DMS53 treated with DMSO at 0.1 percent for 48 hours (cell line): Measurements from ENCODE around the gene UTP11.
"Not testable (repeated sequence)": the region's sequence is repeated elsewhere in the genome, so short reads cannot be mapped to it uniquely, and the experiment has no call there.

Experiments used
- DNase-seq: peaks from one replicate; lab custom pipeline; 2025; ENCODE audit not compliant: unreplicated experiment; lab: John Stamatoyannopoulos, UW

Gene UTP11

GRCh38 chr1:38027201-38028104, 14.9 kb downstream of the UTP11 start:
- DNase-seq, result no peak

GRCh38 chr1:38028105-38028591, 15.6 kb downstream of the UTP11 start:
- DNase-seq, result no peak

GRCh38 chr1:38028671-38029070, 16.1 kb downstream of the UTP11 start:
- DNase-seq, result no peak

GRCh38 chr1:38029081-38029681, 16.6 kb downstream of the UTP11 start:
- no peak for DNase-seq

GRCh38 chr1:38029685-38030511, 17.4 kb downstream of the UTP11 start:
- no peak for DNase-seq

GRCh38 chr1:38030596-38031512, 18.3 kb downstream of the UTP11 start:
- DNase-seq, result no peak

GRCh38 chr1:38031513-38031866, 19.0 kb downstream of the UTP11 start:
- no peak for DNase-seq

GRCh38 chr1:38032992-38033391, 20.5 kb downstream of the UTP11 start:
- DNase-seq, result not testable (repeated sequence)

- no peak for DNase-seq
These were observed 22.3 kb downstream of the UTP11 start for GRCh38 chr1:38034871-38035270.

GRCh38 chr1:38037221-38037939, 24.8 kb downstream of the UTP11 start:
- no peak for DNase-seq

GRCh38 chr1:38038861-38039260, 26.3 kb downstream of the UTP11 start:
- DNase-seq, result no peak

- no peak for DNase-seq
These were observed 27.0 kb downstream of the UTP11 start for GRCh38 chr1:38039331-38040088.

- DNase-seq, result no peak
These were observed 29.7 kb downstream of the UTP11 start for GRCh38 chr1:38041936-38042834.

- no peak for DNase-seq
These were observed 30.7 kb downstream of the UTP11 start for GRCh38 chr1:38043036-38043747.

- no peak for DNase-seq
These were observed 32.0 kb downstream of the UTP11 start for GRCh38 chr1:38044221-38045215.
